HG02678 (cell line): ENCODE results near the gene IDUA.
A peak's percentile ranks its signal among the peaks of the same experiment; 100 is the strongest.
"Not testable (repeated sequence)": the region's sequence is repeated elsewhere in the genome, so short reads cannot be mapped to it uniquely, and the experiment has no call there.

ENCODE experiments used
- ATAC-seq: cut with Tn5 transposase; IDR thresholded peaks from one replicate; pipeline ENCODE4 v1.9.1; 2021; ENCODE audit warnings: mild to moderate bottlenecking, moderate library complexity; ENCODE audit not compliant: unreplicated experiment

Gene IDUA

DNA sequence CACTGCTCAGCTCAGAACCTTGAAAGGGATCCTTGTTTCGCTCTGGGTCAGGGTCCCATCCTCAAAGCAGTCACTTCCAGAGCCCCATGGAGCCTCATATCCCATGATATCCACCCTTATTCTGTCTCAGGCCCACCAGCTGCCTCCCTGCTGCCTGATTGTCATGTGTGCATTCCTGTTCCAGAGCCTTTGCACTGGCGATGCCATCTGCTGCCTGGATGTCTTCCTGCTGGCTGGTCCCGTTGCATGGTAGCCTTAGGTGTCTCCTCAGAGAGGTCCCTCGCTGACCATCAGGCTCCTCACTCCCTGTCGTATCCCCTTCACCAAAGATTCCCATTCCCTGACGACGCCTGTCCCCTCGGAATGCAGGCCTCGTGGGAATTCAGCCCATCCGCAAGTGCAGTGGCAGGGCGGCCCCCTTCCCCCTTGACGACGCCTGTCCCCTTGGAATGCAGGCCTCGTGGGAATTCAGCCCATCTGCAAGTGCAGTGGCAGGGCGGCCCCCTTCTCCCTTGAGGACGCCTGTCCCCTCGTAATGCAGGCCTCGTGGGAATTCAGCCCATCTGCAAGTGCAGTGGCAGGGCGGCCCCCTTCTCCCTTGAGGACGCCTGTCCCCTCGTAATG, 12.5 kb downstream of the IDUA start:
- ATAC-seq, result not testable (repeated sequence)

- ATAC-seq, result no peak
These were observed 13.1 kb downstream of the IDUA start for GRCh38 chr4:999882-1000425.

DNA sequence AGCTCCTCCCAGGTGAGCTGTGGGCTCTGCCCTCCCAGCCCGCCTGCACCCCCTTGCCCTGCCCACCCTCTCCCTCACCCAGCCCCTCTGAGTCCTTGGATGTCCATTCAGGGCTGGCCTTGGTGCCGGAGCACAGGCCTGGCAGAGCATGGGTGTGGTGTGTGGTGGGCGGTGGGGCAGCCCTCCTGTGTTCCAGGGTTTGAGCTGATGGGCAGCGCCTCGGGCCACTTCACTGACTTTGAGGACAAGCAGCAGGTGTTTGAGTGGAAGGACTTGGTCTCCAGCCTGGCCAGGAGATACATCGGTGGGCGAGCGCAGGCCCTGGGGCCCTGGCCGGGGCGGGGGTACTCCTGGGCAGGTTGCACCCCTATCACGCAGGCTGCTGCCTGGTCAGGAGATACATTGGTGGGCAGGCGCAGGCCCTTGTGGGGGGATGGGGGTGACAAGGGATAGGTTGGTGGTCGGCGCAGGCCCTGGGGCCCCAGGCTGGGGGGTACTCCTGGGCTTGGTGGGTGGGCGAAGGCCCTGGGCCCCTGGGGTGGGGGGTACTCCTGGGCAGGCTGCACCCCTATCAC, 13.9 kb downstream of the IDUA start:
- no peak for ATAC-seq

- ATAC-seq, result no peak
These were observed 14.8 kb downstream of the IDUA start for GRCh38 chr4:1001561-1002130.

DNA sequence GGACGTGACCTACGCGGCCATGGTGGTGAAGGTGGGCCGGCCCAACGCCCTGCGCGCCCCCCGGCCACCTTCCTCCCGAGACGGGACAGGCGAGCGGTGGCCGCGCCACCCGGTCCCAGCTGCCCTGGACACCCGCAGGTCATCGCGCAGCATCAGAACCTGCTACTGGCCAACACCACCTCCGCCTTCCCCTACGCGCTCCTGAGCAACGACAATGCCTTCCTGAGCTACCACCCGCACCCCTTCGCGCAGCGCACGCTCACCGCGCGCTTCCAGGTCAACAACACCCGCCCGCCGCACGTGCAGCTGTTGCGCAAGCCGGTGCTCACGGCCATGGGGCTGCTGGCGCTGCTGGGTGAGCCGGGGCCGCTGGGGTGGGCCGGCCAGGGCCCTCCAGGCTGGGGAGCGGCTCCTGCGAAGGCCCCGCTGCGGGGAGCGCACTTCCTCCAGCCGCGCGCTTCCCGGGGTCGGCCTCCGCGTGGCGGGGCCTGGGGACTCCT, 15.3 kb downstream of the IDUA start:
- no peak for ATAC-seq

DNA sequence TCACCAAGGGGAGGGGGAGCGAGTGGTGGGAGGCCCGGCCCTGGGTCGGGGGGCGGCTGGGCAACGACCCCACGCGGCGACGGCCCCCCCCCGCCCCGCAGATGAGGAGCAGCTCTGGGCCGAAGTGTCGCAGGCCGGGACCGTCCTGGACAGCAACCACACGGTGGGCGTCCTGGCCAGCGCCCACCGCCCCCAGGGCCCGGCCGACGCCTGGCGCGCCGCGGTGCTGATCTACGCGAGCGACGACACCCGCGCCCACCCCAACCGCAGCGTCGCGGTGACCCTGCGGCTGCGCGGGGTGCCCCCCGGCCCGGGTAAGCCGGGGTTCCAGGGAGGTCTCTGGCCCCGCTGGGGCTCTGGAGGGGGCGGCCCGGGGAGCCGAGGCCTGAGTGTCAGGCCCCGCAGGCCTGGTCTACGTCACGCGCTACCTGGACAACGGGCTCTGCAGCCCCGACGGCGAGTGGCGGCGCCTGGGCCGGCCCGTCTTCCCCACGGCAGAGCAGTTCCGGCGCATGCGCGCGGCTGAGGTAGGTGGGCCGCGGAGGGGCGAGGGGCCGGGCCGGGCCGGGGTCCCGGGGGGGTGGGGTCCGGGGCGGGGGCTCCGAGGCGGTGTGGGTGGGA, 15.9 kb downstream of the IDUA start:
- no peak for ATAC-seq

- ATAC-seq, result no peak
These were observed 16.6 kb downstream of the IDUA start for GRCh38 chr4:1003271-1004070.

DNA sequence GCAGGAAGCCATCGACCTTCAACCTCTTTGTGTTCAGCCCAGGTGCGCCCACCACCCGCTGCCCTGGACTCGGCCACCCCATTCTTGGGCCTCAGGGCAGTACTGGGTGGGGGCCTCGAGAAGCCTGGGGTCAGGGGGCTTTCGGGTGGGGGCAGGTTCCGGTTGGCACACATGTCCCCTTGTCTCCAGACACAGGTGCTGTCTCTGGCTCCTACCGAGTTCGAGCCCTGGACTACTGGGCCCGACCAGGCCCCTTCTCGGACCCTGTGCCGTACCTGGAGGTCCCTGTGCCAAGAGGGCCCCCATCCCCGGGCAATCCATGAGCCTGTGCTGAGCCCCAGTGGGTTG, 17.2 kb downstream of the IDUA start:
- no peak for ATAC-seq

GRCh38 chr4:1004557-1005485, 18.0 kb downstream of the IDUA start:
- ATAC-seq, result no peak

DNA sequence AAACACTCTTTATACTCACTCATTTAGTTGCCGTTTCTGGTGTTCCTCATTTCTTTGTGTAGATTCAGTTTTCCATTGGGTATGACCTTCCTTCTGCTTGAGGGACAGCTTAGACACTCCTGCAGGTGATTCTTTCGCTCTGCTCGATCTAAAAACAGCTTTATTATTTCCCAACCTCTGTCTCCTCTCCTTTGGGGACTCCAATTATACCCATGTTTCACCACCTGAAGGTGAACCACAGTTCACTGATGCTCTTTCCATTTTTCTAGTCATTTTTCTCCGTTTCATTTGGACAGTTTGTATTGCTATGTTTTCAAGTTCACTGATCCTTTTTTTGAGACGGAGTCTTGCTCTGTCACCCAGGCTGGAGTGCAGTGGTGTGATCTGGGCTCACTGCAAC, 20.0 kb downstream of the IDUA start:
- no peak for ATAC-seq

DNA sequence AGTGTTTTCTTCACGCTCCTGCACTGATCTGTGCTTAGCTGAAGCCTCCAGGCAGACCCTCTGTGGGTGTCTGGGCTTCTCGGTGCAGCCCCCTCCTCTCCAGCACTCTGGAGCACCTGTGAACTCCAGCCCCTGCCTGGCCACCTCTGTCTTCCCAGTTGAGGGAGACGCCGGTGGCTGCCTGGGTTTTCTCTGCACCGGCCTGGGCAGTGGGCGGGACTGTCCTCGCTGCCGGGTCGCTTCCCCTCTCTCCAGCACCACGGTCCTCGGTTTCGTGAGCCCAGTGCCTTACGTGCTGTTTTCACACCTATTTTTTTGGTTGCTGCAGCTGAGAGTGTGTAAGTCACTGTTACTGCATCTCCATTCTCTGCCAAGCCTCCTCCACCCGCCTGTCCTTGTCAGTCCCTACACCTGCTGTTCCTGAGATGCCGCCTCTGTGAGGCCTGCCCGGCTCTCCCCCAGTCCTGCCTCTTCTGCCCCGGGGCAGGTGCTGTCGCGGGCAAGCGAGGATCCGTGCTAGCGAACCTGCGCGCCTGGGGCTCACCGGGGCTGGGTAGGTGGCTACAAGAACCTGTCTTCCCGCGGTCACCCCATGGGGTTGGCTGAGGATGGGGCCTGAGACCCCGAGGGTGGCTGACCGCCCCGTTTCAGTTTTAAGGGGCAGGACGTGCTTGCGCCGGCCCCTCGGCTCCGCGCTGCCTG, 22.1 kb downstream of the IDUA start:
- ATAC-seq, result peak; percentile 9

GRCh38 chr4:1009542-1010394, 22.9 kb downstream of the IDUA start:
- ATAC-seq, result peak; percentile 44

DNA sequence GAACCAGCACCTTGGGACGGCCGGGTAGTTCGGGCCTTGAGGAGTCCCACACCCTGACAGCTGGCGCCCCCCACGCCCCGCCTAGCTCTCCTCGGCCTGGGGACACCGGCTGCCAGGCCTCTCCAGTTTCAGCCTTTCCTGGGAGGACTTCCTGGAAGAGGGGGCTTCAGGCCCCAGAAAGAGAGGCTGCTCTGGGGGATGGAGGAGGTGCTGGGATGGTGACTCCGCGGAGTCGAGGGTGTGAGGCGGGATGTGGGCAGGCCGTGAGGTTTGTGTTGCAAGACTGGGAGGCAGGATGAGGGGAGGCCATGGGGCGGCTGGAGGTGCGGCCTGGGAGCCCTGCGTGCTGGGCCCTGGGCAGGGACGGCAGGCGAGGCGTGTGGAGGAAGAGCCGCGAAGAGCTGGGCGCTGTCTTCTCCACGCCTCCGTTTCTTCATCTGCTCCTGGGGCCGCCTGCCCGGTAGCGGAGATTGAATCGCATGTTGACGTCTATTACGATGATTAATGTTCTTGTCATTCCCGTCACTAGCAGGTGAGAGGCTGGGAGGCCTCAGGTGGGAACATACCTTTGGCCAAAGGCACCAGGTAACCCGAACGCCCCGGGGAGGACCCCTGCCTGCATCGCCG, 23.7 kb downstream of the IDUA start:
- peak; percentile 1 for ATAC-seq

DNA sequence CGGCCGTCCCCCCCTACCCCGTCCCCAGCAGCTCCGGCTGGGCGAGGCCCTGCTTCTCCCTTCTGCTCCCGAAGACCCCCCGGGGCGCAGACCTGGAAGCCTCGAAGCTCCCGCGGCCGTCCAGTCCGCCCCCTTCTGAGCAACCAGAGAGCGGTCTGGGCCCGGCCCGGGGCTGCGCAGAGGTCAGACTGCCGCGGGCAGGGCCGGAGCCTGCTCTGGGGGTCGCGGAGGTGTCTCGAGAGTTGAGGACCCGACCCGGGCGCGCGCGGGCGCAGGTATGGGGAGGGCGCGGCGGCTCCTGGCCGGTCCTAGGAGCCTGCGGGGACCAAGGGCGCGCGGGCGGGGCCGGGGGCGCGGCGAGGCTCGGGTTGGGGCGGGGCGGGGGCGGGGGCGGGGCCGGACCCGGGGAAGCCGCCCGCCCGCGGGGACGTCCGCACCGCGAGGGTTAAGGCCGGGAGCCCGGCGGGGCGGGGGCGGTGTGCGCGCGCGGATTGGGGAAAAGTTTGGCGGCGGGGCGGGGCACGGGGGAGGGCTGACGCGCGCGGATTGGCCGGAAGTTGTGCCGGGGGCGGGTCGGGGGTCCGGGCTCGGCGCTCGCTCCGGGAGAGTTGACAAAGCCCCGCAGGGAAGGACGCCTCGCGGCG, 24.3 kb downstream of the IDUA start, which contains the start of gene FGFRL1:
Gene FGFRL1, plus strand, starts transcription at position 605 of the 644 bp plus-strand sequence. CDS start 860 bp downstream, outside the sequence.
- peak; percentile 42 for ATAC-seq

DNA sequence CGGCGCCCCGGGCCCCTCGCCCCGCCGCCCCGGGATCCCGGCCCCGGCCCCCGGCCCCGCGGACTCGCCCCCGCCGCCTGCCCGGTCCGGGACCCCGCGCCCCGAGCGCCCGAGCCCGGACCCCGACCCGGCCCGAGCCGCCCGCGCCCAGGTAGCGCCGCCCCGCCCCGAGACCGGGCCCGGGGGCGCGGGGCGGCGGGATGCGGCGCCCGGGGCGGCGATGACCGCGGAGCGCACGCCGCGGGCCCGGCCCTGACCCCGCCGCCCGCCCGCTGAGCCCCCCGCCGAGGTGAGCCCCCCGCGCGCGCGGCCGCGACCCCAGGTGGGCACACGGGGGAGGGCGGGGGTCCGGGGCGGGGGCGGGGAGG, 24.8 kb downstream of the IDUA start:
- no peak for ATAC-seq

GRCh38 chr4:1012034-1012739, 25.3 kb downstream of the IDUA start:
- no peak for ATAC-seq
